Endothelial cell of umbilical vein (primary cell): ENCODE data around the gene SMS.

Experiments used
- CTCF ChIP-seq, 2 donors: IDR thresholded peaks; 1 replicate in 1 of 2; 2 replicates in 1 of 2; pipeline ENCODE4 v1.5.1; 2011; ENCODE audit warnings: low read length in 2 of 2, mild to moderate bottlenecking in 2 of 2, moderate library complexity in 2 of 2, control low read depth in 1 of 2, inconsistent platforms in 1 of 2, low read depth in 1 of 2; ENCODE audit not compliant: insufficient read depth in 1 of 2; ENCODE audit errors: extremely low read depth in 1 of 2
- GATA2 ChIP-seq: IDR thresholded peaks from 2 replicates; pipeline ENCODE4 v1.7.0; 2011; ENCODE audit warnings: low read depth, mild to moderate bottlenecking, moderate library complexity, mixed read lengths, low read length; ENCODE audit not compliant: insufficient read length, insufficient read depth

GRCh38 chrX:21959362-21960051 is 19.0 kb downstream of the SMS start:
- TF ChIP-seq GATA2 (no peak), CTCF (IDR thresholded peaks at IDR 0.05; ENCODE audit: extremely low read depth in 1 of 2, insufficient read depth in 1 of 2, low read depth in 1 of 2, low read length in 2 of 2) (no peak)
